Spleen (tissue), 11 donors: Measurements from ENCODE around the gene EPHB1. TPM values are rescaled to one million over a fixed set of nuclear protein-coding genes. Genes with fewer than 3 reads are reported as not detected.

Experiments
- DNase-seq: peaks from one replicate; pipeline ENCODE4 v3.0.0-alpha.2; 2020
- H3K27ac ChIP-seq, 8 donors: fragments of 200-600 bp; sonication (generic) in 7 of 8; 1 replicate in 4 of 8; 2 replicates in 4 of 8; pipeline versions ENCODE4 v1.5.0 to v1.8.0; 2016 to 2021; ENCODE audit warnings: inconsistent platforms in 4 of 8, mild to moderate bottlenecking in 4 of 8, moderate library complexity in 1 of 8
- H3K27me3 ChIP-seq, 7 donors: fragments of 200-600 bp; sonication (generic) in 6 of 7; replicated peaks in 1 of 7; 1 replicate in 4 of 7; 2 replicates in 3 of 7; pipeline versions ENCODE4 v1.5.0 to v1.8.0; 2016 to 2021; ENCODE audit warnings: inconsistent platforms in 3 of 7, mild to moderate bottlenecking in 1 of 7
- H3K36me3 ChIP-seq, 6 donors: fragments of 200-600 bp; sonication (generic) in 5 of 6; 1 replicate in 4 of 6; 2 replicates in 2 of 6; pipeline versions ENCODE4 v1.5.0 to v1.8.0; 2016 to 2021; ENCODE audit warnings: inconsistent platforms in 2 of 6
- H3K4me1 ChIP-seq, 6 donors: fragments of 200-600 bp; sonication (generic) in 5 of 6; 1 replicate in 3 of 6; 2 replicates in 3 of 6; pipeline versions ENCODE4 v1.5.0 to v1.8.0; 2016 to 2021; ENCODE audit warnings: inconsistent platforms in 3 of 6
- H3K4me3 ChIP-seq, 8 donors: fragments of 200-600 bp; sonication (generic) in 7 of 8; 1 replicate in 4 of 8; 2 replicates in 4 of 8; pipeline versions ENCODE4 v1.5.0 to v1.8.0; 2016 to 2021; ENCODE audit warnings: inconsistent platforms in 4 of 8, mild to moderate bottlenecking in 4 of 8, moderate library complexity in 2 of 8
- H3K9me3 ChIP-seq, 8 donors: fragments of 200-600 bp; sonication (generic) in 7 of 8; 1 replicate in 4 of 8; 2 replicates in 4 of 8; pipeline versions ENCODE4 v1.5.0 to v1.8.0; 2016 to 2021; ENCODE audit warnings: inconsistent platforms in 4 of 8
- POLR2A ChIP-seq, 3 donors: fragments of 450-650 bp; IDR thresholded peaks; one replicate each; pipeline ENCODE4 v1.5.1; 2017; ENCODE audit warnings: antibody characterized with exemption in 3 of 3, mild to moderate bottlenecking in 1 of 3
- POLR2AphosphoS5 ChIP-seq, 3 donors: sonication (generic); formaldehyde crosslinking; IDR thresholded peaks; one replicate each; pipeline ENCODE4 v1.5.1; 2017; ENCODE audit warnings: antibody characterized with exemption in 3 of 3
- WGBS, 5 donors: extraction: QIAGEN DNeasy Blood & Tissue Kit in 3 of 5; methylation state at CpG; one replicate each; pipeline versions ENCODE4 v1.1.5 to v1.1.7; 2013 to 2018; 5-methylcytosine and 5-hydroxymethylcytosine counted together
- intact Hi-C: fragments of 100-400 bp; cut with DNase I; formaldehyde crosslinking; loops from one replicate; pipeline ENCODE4 v1.15.0; 2023; ENCODE audit warnings: low total_unique reads
- polyA plus RNA-seq, 3 donors: library from polyadenylated mRNA; stranded (reverse); fragments of 200-250 nt; gene quantifications; one replicate each; pipeline ENCODE4 v1.2.1, GENCODE V29; 2013
- total RNA-seq, 7 donors: library from RNA; depleted of rRNA in 3 of 7; stranded (reverse); fragments of >200 nt in 3 of 7; fragmentation: NEBNext Ultra II Directional in 4 of 7; extraction: Animal tissue kit (Norgen Biotek cat#: 25700) in 4 of 7; gene quantifications; one replicate each; pipeline versions ENCODE4 v1.1.0 to v1.2.1, GENCODE V29; 2016 to 2021
- TF ChIP-seq, protein P1 (sequence below), 11 experiments: fragments of 200-600 bp in 7 of 11; fragments of 450-650 bp in 4 of 11; sonication (generic) in 4 of 11; IDR thresholded peaks in 8 of 11; conservative IDR thresholded peaks in 3 of 11; 1 replicate in 7 of 11; 2 replicates in 4 of 11; pipeline versions ENCODE4 v1.4.0 to v1.8.0; 2016 to 2021; ENCODE audit warnings: antibody characterized with exemption in 11 of 11, inconsistent platforms in 4 of 11, mild to moderate bottlenecking in 1 of 11
- donor health status: healthy with polysubstance abuse.
- donor health status: DM: no; HTN: no; CAD: no; lungs with moderate emphysema.
- donor health status: DM: no; HTN: no; CAD: no.
- donor health status: Bipolar disorder and iron deficiency.
- donor health status: healthy.
- donor health status: DM: no; HTN: no; CAD: no.
- donor health status: DM: yes; HTN: yes; CAD: no.

Gene EPHB1
- total and polyA plus RNA-seq, 10 donors: 0.20 to 14.0 (median 3.0) TPM

DNA sequence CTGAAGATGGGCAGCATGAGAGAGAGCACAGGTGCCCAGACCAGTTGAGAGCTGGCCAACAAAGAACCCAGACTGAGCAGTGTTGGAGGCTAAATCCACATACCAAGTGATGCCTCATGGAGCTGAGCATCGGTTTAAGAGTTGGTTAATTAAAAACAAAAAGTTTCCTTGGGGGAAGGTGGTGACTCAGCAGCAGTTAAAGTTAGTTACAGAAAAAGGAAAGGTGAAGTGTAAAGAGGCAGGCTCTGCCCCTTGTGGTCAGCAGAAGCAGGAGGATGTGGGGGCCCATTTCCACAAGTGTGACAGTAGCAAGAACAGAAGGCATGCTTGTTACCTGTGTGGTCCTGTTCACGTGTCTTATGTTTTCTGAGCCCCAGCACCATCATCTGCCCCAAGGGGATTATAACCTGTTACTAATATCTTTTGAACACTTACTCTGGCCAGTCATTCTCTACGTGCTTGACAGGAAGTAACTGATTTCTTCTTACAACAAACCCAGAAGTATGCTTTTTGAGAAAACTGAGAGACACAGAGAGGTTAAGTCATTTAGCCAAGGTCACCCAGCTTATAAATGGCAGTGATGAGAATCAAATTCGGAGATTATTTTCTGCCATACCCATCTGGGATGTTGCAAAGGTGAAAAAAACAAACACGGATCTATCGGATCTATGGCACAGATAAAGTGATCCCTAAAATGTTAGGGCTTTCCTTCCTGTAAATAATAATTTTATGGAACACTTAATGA is 91.0 kb downstream of the EPHB1 start:
- no peak overlapping the region for H3K4me3 ChIP-seq
- peaks cover 0 to 8% (median 3%) of the 10 kb centered on the region in 8 donors for H3K9me3 ChIP-seq
- TF ChIP-seq, protein P1, sequence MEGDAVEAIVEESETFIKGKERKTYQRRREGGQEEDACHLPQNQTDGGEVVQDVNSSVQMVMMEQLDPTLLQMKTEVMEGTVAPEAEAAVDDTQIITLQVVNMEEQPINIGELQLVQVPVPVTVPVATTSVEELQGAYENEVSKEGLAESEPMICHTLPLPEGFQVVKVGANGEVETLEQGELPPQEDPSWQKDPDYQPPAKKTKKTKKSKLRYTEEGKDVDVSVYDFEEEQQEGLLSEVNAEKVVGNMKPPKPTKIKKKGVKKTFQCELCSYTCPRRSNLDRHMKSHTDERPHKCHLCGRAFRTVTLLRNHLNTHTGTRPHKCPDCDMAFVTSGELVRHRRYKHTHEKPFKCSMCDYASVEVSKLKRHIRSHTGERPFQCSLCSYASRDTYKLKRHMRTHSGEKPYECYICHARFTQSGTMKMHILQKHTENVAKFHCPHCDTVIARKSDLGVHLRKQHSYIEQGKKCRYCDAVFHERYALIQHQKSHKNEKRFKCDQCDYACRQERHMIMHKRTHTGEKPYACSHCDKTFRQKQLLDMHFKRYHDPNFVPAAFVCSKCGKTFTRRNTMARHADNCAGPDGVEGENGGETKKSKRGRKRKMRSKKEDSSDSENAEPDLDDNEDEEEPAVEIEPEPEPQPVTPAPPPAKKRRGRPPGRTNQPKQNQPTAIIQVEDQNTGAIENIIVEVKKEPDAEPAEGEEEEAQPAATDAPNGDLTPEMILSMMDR (IDR thresholded peaks at IDR 0.05 in 8 of 11, conservative IDR thresholded peaks at IDR 0.05 in 3 of 11): no peak
- TF ChIP-seq POLR2A (IDR thresholded peaks at IDR 0.05): no peak
- no peak for TF ChIP-seq POLR2AphosphoS5 (IDR thresholded peaks at IDR 0.05)
- intact Hi-C loops: no loop called here
- no peaks in the 10 kb centered on the region for H3K36me3 ChIP-seq
- H3K4me1 ChIP-seq: no peaks in the 10 kb centered on the region
- DNase-seq: peak; percentile 7
- 54 to 63% (median 56%) methylated on average over 6 of the region's 6 CpGs for WGBS, 5 donors
- H3K27me3 ChIP-seq: no peaks in the 10 kb centered on the region
- no peak overlapping the region for H3K27ac ChIP-seq

DNA sequence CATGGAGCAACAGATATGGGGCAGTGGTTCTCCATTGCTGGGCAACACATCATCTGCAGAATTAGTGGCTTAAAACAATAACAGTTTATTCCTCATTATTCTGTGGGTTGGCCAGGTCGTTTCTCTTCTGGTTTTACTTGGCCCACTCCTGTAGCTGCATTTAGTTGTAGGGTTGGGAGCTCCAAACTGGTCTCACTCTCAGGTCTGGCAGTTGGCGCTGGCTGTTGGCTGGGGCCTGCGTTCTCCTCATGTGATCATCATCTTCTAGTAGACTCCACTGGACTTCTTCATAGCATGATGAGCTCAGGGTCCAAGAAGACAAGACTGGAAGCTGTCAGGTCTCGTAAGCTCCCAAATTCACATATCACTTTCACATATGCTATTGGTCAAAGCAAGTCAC is 91.9 kb downstream of the EPHB1 start:
- H3K36me3 ChIP-seq: no peaks in the 10 kb centered on the region
- H3K27me3 ChIP-seq: no peaks in the 10 kb centered on the region
- intact Hi-C loops: no loop called here
- H3K4me1 ChIP-seq: peaks cover 0 to 3% (median 0%) of the 10 kb centered on the region in 6 donors
- H3K4me3 ChIP-seq: no peak overlapping the region
- H3K9me3 ChIP-seq: peaks cover 0 to 18% (median 11%) of the 10 kb centered on the region in 8 donors
- TF ChIP-seq POLR2AphosphoS5 (IDR thresholded peaks at IDR 0.05): no peak
- no peak for TF ChIP-seq POLR2A (IDR thresholded peaks at IDR 0.05)
- TF ChIP-seq, protein P1 (IDR thresholded peaks at IDR 0.05 in 8 of 11, conservative IDR thresholded peaks at IDR 0.05 in 3 of 11): no peak
- no peak overlapping the region for H3K27ac ChIP-seq
- WGBS, 5 donors: 84 to 91% (median 87%) methylated on average over 4 of the region's 4 CpGs
- DNase-seq: peak; percentile 24

DNA sequence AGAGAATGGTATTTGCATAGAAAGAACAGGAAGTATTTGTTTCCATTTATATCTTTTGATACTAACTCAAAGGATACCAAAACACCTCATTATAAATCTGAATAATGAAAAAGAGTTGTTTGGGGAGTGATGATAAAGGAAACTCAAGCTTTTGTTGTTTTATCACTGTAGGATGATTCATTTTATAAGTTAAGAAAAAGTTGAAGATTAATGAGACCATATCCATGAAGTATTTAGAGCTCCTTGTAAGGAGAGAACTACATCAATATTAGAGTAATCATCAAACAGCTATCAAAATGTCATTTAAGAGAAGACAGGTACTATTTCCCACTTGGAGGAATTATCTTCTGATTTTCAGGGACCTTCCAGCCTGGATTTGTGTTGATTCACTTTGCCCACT is 92.5 kb downstream of the EPHB1 start:
- TF ChIP-seq, protein P1 (IDR thresholded peaks at IDR 0.05 in 8 of 11, conservative IDR thresholded peaks at IDR 0.05 in 3 of 11): no peak
- no peak for TF ChIP-seq POLR2A (IDR thresholded peaks at IDR 0.05)
- TF ChIP-seq POLR2AphosphoS5 (IDR thresholded peaks at IDR 0.05): no peak
- H3K4me1 ChIP-seq: peaks cover 0 to 8% (median 0%) of the 10 kb centered on the region in 6 donors
- intact Hi-C loops: no loop called here

DNA sequence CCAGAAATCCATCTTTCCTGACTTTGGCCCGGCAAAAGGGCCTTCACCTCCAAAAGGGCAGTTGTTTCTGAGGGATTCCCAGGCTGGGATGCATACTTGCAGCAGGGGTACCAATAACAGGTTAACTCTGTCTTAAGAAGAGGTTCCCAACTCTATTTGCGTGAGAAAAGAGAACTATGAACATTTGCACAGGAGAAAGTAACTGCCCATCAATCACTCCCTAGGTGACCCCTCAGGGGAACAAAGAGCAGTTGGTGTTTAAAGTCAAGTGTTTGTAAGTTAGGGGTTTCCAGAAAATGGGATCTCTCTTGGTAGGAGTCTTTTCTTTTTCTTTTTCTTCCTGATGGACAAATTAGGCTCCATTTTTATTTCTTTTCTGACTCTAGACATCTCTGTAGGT is 97.3 kb downstream of the EPHB1 start:
- H3K36me3 ChIP-seq: no peaks in the 10 kb centered on the region
- 43 to 73% (median 51%) methylated on average over 2 of the region's 2 CpGs for WGBS, 5 donors
- DNase-seq: peak; percentile 6
- no peaks in the 10 kb centered on the region for H3K27me3 ChIP-seq
- H3K9me3 ChIP-seq: peaks cover 0 to 24% (median 12%) of the 10 kb centered on the region in 8 donors
- intact Hi-C loops: no loop called here
- no peak overlapping the region for H3K4me3 ChIP-seq
- TF ChIP-seq, protein P1 (IDR thresholded peaks at IDR 0.05 in 8 of 11, conservative IDR thresholded peaks at IDR 0.05 in 3 of 11): no peak
- TF ChIP-seq POLR2A (IDR thresholded peaks at IDR 0.05) (no peak), POLR2AphosphoS5 (IDR thresholded peaks at IDR 0.05) (no peak)
- no peak overlapping the region for H3K27ac ChIP-seq
- H3K4me1 ChIP-seq: peaks cover 0 to 8% (median 0%) of the 10 kb centered on the region in 6 donors

More for the DNA sequence above, 92.5 kb downstream of the EPHB1 start:
- H3K9me3 ChIP-seq: peaks cover 0 to 23% (median 12%) of the 10 kb centered on the region in 8 donors
- no peak for DNase-seq
- no peaks in the 10 kb centered on the region for H3K27me3 ChIP-seq
- no peaks in the 10 kb centered on the region for H3K36me3 ChIP-seq
- H3K27ac ChIP-seq: no peak overlapping the region
- H3K4me3 ChIP-seq: no peak overlapping the region
